ENCODE data around the gene SH3PXD2A.

SH3PXD2A gene

GRCh38 chr10:103884681-103885139, 29.3 kb upstream of the SH3PXD2A start:
- Histone ChIP-seq H3K36me3 (ENCODE audit: control insufficient read depth, insufficient read depth, low read length) (no peaks in the 10 kb centered on the region), H3K27ac (no peak overlapping the region), H3K9ac (no peak overlapping the region)

GRCh38 chr10:103882285-103883007, 27.1 kb upstream of the SH3PXD2A start:
- no peak overlapping the region for H3K9ac ChIP-seq
- H3K9me3 ChIP-seq (ENCODE audit: control insufficient read depth, low read length) = no peaks in the 10 kb centered on the region
- no peak overlapping the region for H3K27ac ChIP-seq
- H3K4me3 ChIP-seq (ENCODE audit: low read depth, low read length) = no peak overlapping the region
- TF ChIP-seq CTCF (IDR thresholded peaks at IDR 0.05) = no peak
- no peaks in the 10 kb centered on the region for H3K36me3 ChIP-seq (ENCODE audit: control insufficient read depth, insufficient read depth, low read length)
- no peak overlapping the region for H3K4me2 ChIP-seq (ENCODE audit: low read length)
- peaks cover 7% of the 10 kb centered on the region for H3K4me1 ChIP-seq
- no peaks in the 10 kb centered on the region for H3K79me2 ChIP-seq
- no peak overlapping the region for H2AFZ ChIP-seq
- H3K27me3 ChIP-seq (ENCODE audit: control insufficient read depth, insufficient read depth, low read length) = no peaks in the 10 kb centered on the region

More at GRCh38 chr10:103884681-103885139, 29.3 kb upstream of the SH3PXD2A start:
- H3K4me1 ChIP-seq = no peaks in the 10 kb centered on the region
- no peak overlapping the region for H3K4me3 ChIP-seq (ENCODE audit: low read depth, low read length)
- no peaks in the 10 kb centered on the region for H3K27me3 ChIP-seq (ENCODE audit: control insufficient read depth, insufficient read depth, low read length)
- no peak overlapping the region for H2AFZ ChIP-seq
- H3K79me2 ChIP-seq = no peaks in the 10 kb centered on the region
- H3K4me2 ChIP-seq (ENCODE audit: low read length) = no peak overlapping the region
- H3K9me3 ChIP-seq (ENCODE audit: control insufficient read depth, low read length) = no peaks in the 10 kb centered on the region
- peak; percentile 71 for TF ChIP-seq CTCF (IDR thresholded peaks at IDR 0.05)

- no peaks in the 10 kb centered on the region for H3K36me3 ChIP-seq (ENCODE audit: control insufficient read depth, insufficient read depth, low read length)
- H3K4me3 ChIP-seq (ENCODE audit: low read depth, low read length) = no peak overlapping the region
- no peak for TF ChIP-seq CTCF (IDR thresholded peaks at IDR 0.05)
- no peak overlapping the region for H3K9ac ChIP-seq
- H2AFZ ChIP-seq = no peak overlapping the region
- H3K9me3 ChIP-seq (ENCODE audit: control insufficient read depth, low read length) = no peaks in the 10 kb centered on the region
- no peaks in the 10 kb centered on the region for H3K79me2 ChIP-seq
- peaks cover 7% of the 10 kb centered on the region for H3K4me1 ChIP-seq
- H3K27ac ChIP-seq = no peak overlapping the region
- no peaks in the 10 kb centered on the region for H3K27me3 ChIP-seq (ENCODE audit: control insufficient read depth, insufficient read depth, low read length)
- H3K4me2 ChIP-seq (ENCODE audit: low read length) = no peak overlapping the region
Observed at GRCh38 chr10:103881416-103882284, 26.3 kb upstream of the SH3PXD2A start.

- Histone ChIP-seq H3K9ac (no peak overlapping the region), H3K27me3 (ENCODE audit: control insufficient read depth, insufficient read depth, low read length) (no peaks in the 10 kb centered on the region), H3K9me3 (ENCODE audit: control insufficient read depth, low read length) (no peaks in the 10 kb centered on the region), H3K27ac (no peak overlapping the region), H3K4me1 (peaks cover 7% of the 10 kb centered on the region), H3K4me3 (ENCODE audit: low read depth, low read length) (no peak overlapping the region), H3K4me2 (ENCODE audit: low read length) (no peak overlapping the region), H2AFZ (no peak overlapping the region), H3K79me2 (no peaks in the 10 kb centered on the region), H3K36me3 (ENCODE audit: control insufficient read depth, insufficient read depth, low read length) (no peaks in the 10 kb centered on the region)
- TF ChIP-seq CTCF (IDR thresholded peaks at IDR 0.05) = no peak
Observed at GRCh38 chr10:103879831-103880230, 24.5 kb upstream of the SH3PXD2A start.

Measured in parathyroid adenoma (tissue), 2 donors.